HG03469 (cell line): ENCODE measurements around the gene UTS2B.

Experiments used
- ATAC-seq: cut with Tn5 transposase; IDR thresholded peaks from one replicate; pipeline ENCODE4 v1.9.1; 2021; ENCODE audit warnings: mild to moderate bottlenecking, moderate library complexity, moderate number of reproducible peaks; ENCODE audit not compliant: unreplicated experiment

The UTS2B gene

DNA sequence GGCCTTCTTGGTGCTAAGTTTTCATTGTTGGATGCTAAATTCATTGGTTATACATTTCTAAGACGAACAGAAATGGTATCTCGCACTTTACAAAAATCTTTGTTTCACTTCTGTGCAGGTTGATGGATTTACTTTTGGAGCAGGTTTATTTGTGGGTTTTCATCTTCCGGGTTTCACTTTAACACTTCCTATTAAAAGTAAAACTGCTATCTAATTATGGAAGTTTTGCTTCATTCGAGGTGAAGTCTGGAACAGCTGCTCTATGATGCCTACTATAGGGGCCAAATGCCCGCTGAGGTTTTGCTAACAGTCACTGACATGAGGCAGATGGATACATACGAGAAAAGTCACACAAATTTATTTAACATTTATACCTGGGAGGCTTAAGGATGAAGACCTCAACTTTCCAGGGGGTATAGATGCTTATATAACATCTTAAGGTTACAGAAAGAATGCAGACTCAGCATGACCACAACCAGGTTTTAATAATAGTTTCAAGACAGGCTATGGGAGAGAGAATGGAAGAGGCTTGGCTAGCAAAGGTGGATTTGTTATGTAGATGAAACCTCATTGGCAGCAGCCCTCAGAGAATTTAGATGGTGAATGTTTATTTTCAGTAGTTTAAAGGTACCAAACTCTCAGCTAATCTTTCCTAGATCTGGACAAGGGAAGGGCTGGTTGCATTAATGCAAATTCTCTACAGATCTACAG is 77.1 kb downstream of the UTS2B start:
- no peak for ATAC-seq

- ATAC-seq: no peak
These were observed 83.7 kb downstream of the UTS2B start for GRCh38 chr3:191246630-191247029.

DNA sequence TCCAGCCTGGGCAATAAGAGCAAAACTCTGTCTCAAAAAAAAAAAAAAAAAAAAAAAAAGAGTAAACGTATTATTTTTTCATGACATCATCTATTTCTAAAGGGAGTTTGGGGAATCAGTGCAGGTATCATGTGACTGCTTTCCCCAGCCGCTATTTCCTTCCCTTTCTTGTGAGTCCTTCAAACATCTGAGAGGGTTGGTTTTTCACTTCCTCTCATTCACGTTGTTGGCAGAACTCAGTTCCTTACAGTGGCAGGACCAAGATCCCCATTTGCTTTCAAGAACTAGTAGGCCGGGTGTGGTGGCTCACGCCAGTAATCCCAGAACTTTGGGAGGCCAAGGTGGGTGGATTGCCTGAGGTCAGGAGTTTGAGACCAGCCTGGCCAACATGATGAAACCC is 84.3 kb downstream of the UTS2B start:
- ATAC-seq: peak; percentile 59

- no peak for ATAC-seq
These were observed 86.0 kb downstream of the UTS2B start for GRCh38 chr3:191244242-191244867.

DNA sequence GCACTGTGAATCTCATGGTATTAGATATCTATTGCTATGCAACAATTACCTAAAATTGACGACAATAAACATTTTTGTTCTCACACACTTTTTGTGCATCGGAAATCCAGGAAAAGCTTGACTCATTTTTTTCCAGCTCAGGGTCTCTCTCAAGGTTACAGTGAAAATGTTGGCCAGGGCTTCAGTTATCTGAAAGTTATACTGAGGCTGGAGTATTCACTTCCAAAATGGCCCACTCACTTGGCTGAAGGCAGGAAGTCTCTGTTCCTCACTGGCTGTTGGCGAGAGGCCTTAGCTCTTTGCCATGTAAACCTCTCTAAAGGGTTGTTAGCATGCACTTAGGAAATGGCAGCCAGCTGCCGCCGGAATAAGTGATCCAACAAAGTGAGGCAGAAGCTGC is 89.8 kb downstream of the UTS2B start:
- no peak for ATAC-seq

- no peak for ATAC-seq
These were observed 90.8 kb downstream of the UTS2B start for GRCh38 chr3:191239407-191240031.

- no peak for ATAC-seq
These were observed 92.0 kb downstream of the UTS2B start for GRCh38 chr3:191238321-191238817.

- ATAC-seq: no peak
These were observed 93.1 kb downstream of the UTS2B start for GRCh38 chr3:191237047-191237882.

- ATAC-seq: no peak
These were observed 93.7 kb downstream of the UTS2B start for GRCh38 chr3:191236646-191237045.

DNA sequence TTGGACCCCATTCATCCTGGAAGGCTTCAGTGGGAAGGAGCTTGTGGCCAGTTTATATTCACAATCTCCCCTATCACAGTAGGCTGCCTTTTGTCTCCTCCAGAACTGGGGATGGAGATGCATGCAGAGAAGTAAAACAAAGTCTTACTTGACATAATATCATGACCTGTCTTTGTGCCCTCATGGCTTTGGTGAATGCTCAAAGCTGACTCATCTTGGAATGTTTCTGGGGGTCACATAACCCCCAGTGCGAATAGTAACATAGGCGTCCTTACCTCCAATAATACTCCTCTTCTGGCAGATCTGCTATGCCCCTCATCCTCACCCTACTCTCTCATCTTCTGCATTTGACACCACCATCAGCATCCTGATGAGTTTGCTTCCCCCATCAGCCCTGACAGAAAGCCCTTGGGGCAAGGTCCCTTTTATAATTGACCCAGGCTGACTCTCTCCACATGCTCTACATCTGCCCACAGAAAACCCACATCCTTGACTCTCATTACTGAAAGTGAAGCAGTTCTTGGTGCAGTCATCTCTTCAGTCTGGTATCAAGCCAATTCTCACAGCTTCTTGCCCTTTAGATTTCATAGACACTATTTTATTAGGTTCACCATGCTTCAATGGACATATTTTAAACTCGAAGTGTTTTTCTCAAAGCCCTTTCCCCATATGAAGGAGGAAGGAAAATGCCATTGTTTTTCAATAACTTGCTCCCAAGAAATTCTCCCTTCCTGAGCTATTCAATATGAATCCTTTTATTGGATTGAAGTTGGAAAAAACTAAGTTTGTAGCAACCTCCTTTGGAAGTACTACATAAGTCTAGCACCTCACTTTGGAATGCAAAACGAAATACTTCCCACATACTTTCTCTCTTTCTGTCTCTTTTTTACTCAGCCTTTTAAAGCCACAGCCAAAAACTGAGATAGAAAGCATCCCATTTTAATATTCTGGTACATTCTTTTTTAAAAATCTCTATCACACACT is 94.7 kb downstream of the UTS2B start:
- peak; percentile 99 for ATAC-seq

- ATAC-seq: no peak
These were observed 96.1 kb downstream of the UTS2B start for GRCh38 chr3:191234216-191234615.

DNA sequence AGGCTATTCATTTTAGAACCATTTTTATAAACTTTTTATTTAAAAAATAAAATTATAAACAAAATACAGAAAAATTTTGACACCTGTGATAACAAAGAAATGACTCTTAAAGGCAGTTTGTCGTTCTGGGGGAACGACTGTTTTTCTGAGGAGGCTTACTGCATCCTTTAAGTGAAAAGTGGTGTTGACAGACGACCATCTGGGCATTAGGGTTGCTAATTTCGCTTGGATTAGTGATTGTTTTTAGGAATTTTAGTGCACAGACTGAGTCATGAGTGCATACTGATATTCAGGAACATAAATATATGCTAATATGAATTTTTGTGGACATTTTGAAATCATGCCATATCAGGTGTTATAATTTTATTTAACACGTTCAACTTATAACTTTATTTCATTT is 102.8 kb downstream of the UTS2B start:
- ATAC-seq: no peak

GRCh38 chr3:191221638-191222037 is 108.7 kb downstream of the UTS2B start:
- ATAC-seq: no peak

DNA sequence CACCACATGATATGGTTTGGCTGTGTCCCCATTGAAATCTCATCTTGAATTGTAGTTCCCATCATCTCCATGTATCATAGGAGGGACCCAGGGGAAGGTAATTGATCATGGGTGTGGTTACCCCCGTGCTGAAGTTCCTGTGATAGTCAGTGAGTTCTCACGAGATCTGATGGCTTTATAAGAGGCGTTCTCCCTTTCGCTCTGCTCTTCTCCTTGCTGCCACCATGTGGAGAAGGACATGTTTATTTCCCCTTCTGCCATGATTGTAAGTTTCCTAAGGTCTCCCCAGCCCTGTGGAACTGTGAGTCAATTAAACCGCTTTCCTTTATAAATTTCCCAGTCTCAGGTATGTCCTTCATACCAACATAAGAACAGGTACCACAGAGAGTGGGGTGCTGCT is 109.4 kb downstream of the UTS2B start:
- ATAC-seq: no peak

GRCh38 chr3:191217301-191217700 is 113.0 kb downstream of the UTS2B start:
- no peak for ATAC-seq
